LNCAP (cell line): ENCODE measurements around the gene MEGF11.

ENCODE experiments used
- TF ChIP-seq, protein P1 (sequence below): fragments of 450-650 bp; IDR thresholded peaks from 2 replicates; pipeline ENCODE4 v1.5.1; 2017; ENCODE audit warnings: mild to moderate bottlenecking

Gene MEGF11

DNA sequence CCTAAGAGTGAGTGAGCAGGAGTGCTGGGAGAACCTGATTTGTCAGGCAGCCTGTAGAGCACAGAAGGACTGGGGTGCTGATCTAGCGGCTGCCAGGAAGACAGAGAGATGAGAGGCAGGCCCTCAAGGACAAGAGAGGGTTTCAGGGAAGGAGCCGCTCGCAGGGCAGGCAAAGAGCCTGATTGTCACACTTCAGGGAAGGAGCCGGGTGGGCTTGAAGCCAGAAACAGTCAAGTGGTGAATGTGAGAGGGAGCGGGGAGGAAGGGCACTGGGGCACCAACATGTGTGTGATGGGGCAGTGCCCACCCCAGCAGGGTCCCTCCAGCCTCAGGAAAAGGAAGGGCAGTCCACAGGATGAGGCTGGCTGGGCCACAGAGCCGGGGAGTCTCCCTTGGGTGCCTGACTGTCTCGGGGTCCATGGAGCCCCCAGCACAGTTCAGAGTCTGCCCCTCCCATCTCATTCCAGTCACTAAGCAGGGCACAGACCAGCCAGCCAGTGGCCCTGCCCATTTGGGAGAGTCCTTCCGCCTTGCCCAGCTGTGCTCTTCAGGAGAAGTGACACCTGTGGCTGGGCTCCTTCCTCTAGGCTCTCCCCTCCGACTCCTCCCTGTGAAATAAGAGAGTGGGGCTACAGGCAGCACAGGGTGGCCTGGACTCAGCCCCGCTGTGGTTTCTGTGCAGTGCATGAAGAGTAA lies 235.6 kb downstream of the MEGF11 start:
- TF ChIP-seq, protein P1, sequence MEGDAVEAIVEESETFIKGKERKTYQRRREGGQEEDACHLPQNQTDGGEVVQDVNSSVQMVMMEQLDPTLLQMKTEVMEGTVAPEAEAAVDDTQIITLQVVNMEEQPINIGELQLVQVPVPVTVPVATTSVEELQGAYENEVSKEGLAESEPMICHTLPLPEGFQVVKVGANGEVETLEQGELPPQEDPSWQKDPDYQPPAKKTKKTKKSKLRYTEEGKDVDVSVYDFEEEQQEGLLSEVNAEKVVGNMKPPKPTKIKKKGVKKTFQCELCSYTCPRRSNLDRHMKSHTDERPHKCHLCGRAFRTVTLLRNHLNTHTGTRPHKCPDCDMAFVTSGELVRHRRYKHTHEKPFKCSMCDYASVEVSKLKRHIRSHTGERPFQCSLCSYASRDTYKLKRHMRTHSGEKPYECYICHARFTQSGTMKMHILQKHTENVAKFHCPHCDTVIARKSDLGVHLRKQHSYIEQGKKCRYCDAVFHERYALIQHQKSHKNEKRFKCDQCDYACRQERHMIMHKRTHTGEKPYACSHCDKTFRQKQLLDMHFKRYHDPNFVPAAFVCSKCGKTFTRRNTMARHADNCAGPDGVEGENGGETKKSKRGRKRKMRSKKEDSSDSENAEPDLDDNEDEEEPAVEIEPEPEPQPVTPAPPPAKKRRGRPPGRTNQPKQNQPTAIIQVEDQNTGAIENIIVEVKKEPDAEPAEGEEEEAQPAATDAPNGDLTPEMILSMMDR: no peak

DNA sequence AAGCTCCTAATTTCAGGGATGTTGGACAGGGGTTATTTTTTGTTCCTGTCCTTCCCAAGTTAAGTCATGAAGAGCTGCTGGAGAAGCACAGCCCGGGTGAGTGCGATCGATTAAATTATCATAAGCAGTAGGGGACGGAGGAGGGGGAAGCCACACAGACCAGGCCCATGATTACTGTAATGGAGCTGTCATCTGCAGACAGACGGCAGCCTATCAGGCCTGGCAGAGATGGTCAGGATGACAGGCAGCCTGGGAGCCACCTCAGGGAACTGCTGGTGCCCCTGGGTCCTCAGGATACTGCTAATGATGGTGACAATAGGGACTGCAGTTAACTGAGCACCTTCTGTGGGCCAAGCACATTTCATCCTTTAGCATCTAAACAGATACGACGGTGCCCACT lies 236.6 kb downstream of the MEGF11 start:
- TF ChIP-seq, protein P1: no peak

DNA sequence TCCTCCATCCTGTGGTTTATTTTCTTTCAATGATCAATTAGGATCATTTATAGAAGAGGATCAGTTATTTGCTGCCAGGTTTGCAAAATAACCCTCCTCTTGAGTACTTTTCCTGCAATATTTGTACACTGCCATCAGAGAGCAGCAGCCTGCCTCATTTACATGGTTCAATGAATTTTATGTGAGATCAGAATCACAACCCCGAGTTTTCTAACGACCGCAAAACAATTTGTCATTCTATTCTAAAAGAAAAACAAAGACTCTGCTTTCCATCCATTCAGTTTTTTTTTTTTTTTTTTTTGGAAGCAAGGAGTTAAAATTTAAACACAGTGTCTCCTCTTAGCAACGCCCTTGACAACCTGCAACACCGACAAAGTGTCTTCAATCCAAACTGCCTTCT lies 237.4 kb downstream of the MEGF11 start:
- TF ChIP-seq, protein P1: no peak

DNA sequence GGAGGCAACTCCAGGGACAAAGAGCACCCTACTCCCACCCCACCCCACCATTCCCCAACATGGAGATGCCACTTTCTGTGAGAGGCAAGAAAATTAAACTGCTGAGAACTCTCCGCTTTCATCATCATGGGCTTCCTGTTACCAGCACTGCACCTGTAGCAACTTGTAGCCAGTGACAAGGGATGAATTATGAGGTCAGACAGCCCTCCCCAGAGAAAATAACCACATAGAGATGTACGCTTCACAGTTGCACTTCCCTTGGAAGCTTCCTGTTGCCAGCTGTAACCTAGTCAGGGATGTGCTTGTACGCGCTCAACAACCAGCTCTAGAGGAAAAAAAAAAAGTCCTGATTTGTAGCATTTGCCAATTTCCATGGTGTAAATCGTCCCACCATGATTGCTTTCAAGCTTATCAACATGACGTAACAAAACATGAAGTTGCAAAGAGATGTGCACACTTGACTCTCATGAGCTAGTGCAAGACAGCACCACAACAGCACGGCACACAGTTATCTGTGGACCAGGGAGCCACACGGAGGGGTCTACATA lies 238.8 kb downstream of the MEGF11 start:
- TF ChIP-seq, protein P1: no peak

DNA sequence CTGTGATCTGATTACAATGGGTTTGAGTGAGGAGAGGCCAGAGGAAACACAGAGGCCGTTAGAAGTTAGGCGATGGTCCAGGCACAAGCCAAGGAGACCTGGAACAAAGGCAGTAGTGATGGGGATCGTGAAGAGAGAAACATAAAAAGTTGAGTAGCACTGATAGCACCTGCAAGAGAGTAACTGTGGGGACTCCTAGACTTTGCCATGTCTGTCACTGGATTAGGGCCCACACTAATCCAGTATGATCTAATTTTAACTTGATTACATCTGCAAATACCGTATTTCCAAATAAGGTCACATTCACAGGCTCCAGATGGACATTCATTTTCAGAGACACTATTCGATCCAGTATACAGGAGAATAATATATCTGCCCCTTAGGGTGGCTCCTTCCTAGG lies 239.5 kb downstream of the MEGF11 start:
- TF ChIP-seq, protein P1: no peak

DNA sequence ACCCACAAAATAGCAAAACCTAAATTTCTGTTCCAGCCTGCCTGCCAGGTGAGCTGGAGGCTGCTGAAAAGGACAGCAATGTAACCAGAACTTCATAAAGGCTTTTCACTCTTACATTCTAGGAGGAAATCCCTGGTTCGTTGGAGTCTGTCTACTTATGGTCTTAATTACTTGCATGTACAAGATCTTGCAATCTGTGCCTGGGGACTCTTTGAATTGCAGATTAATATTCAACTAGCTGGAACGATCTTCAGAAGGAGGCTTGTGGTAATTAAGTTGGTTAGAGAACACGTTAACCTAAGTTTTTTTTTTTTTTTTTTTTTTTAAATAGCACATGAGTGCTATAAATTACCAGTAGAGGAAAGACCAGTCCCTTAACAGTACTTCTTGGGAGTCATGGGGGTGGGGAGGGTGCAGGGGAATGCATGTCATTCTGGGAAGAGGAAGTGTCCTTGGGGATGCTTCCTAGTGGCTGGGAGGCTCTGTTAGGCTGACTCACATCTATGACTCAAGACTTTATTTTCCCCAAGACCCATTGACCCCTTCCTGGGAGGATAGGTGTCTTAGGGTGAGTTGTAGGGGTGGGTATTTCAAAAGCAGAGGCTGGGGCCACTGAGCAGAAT lies 244.5 kb downstream of the MEGF11 start:
- TF ChIP-seq, protein P1: no peak

DNA sequence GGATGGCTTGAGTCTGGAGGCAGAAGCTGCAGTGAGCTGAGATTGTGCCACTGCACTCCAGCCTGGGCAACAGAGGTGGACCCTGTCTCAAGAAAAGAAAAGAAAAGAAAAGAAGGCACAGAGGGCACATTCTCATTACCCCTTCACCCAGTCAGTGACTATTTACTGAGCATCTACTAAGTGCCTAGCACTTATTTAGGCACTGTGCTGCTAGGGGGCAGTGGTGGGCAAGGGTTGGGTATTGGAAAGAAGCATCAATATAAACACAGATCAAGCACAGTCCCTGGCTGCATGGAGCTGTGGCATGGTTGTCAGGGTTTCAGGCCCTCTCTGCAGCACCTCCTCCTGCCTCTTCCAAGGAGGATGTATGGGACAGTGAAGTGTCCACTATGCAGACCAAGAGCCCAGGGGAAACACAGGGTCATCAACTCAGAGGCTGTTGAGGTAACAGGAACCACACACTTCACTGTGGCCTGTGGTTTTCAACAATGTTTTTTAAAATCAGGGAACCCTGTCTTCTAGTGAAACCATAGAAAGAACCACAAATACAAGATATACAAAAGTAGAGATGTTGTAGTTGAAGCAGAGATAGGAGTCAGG lies 245.8 kb downstream of the MEGF11 start:
- TF ChIP-seq, protein P1: no peak; the same call in 1 of the 2 replicates
